ENCODE data around the gene ERN1. TPM values are rescaled to one million over a fixed set of nuclear protein-coding genes. Genes with fewer than 3 reads are reported as not detected.

ERN1 gene
- polyA plus RNA-seq, 3 donors, result 11.0 to 27.5 (median 13.7) TPM

GRCh38 chr17:64054304-64054703 lies 75.6 kb downstream of the ERN1 start:
- no peaks in the 10 kb centered on the region for H3K9me3 ChIP-seq (replicated peaks in 1 of 2; ENCODE audit: control insufficient read depth in 1 of 2, insufficient read depth in 1 of 2, low read length in 2 of 2)
- H3K4me2 ChIP-seq (replicated peaks; ENCODE audit: extremely low read depth, low read length, poor library complexity, severe bottlenecking), result no peak overlapping the region
- intact Hi-C loops (cut with micrococcal nuclease), result loop anchor here in 1 of 2 donors (2.0 kb wide), 1 partner anchor 52 kb away; no protein-coding TSS in a partner anchor
- Mint-ChIP-seq H3K27ac (peak overlapping the region in 1 of 7 donors; percentile 77), H3K36me3 (peaks cover 97 to 100% of the 10 kb centered on the region in 2 donors), H3K4me1 (peaks cover 2% of the 10 kb centered on the region), H3K27me3 (ENCODE audit: low read depth in 3 of 3) (peaks cover 0 to 2% (median 0%) of the 10 kb centered on the region in 3 donors), H3K9me3 (no peaks in the 10 kb centered on the region), H3K4me3 (no peak overlapping the region)
- no peak overlapping the region for H3K9ac ChIP-seq (ENCODE audit: insufficient read depth, low read length, poor library complexity, severe bottlenecking)
- H3K27ac ChIP-seq (ENCODE audit: low read depth in 1 of 2, low read length in 2 of 2), result peak overlapping the region in 1 of 2 donors; percentile 23
- H4K20me1 ChIP-seq (ENCODE audit: insufficient read depth, low read length), result no peaks in the 10 kb centered on the region
- WGBS (ENCODE audit: insufficient coverage), result 94% methylated on average over 12 of the region's 21 CpGs
- TF ChIP-seq CTCF (IDR thresholded peaks at IDR 0.05), result no peak
- DNase-seq, result no peak
- no peak overlapping the region for H2AFZ ChIP-seq (ENCODE audit: insufficient read depth, low read depth, low read length, poor library complexity, severe bottlenecking)
- peaks cover 92 to 100% of the 10 kb centered on the region in 2 donors for H3K36me3 ChIP-seq (replicated peaks in 1 of 2; ENCODE audit: control insufficient read depth in 1 of 2, insufficient read depth in 2 of 2, low read length in 2 of 2)
- H3K79me2 ChIP-seq (ENCODE audit: insufficient read depth, low read length), result no peaks in the 10 kb centered on the region
- no peaks in the 10 kb centered on the region for H3K27me3 ChIP-seq (ENCODE audit: control insufficient read depth in 2 of 2, insufficient read depth in 2 of 2, low read length in 2 of 2)
- no peak overlapping the region for H3K4me3 ChIP-seq (replicated peaks in 1 of 3; ENCODE audit: low read depth in 2 of 3, low read length in 3 of 3)
- H3K4me1 ChIP-seq (ENCODE audit: control insufficient read depth in 1 of 2, insufficient read depth in 2 of 2, low read length in 2 of 2), result no peaks in the 10 kb centered on the region

GRCh38 chr17:64053101-64053500 lies 76.8 kb downstream of the ERN1 start:
- no peak overlapping the region for H3K4me3 ChIP-seq (replicated peaks in 1 of 3; ENCODE audit: low read depth in 2 of 3, low read length in 3 of 3)
- WGBS (ENCODE audit: insufficient coverage), result 98% methylated on average over 8 of the region's 10 CpGs
- no peak for DNase-seq
- H4K20me1 ChIP-seq (ENCODE audit: insufficient read depth, low read length), result no peaks in the 10 kb centered on the region
- H3K79me2 ChIP-seq (ENCODE audit: insufficient read depth, low read length), result no peaks in the 10 kb centered on the region
- H3K9me3 ChIP-seq (replicated peaks in 1 of 2; ENCODE audit: control insufficient read depth in 1 of 2, insufficient read depth in 1 of 2, low read length in 2 of 2), result no peaks in the 10 kb centered on the region
- H3K4me3 Mint-ChIP-seq, result no peak overlapping the region
- H3K27ac ChIP-seq (ENCODE audit: low read depth in 1 of 2, low read length in 2 of 2), result no peak overlapping the region
- no peak overlapping the region for H2AFZ ChIP-seq (ENCODE audit: insufficient read depth, low read depth, low read length, poor library complexity, severe bottlenecking)
- H3K9me3 Mint-ChIP-seq, result no peaks in the 10 kb centered on the region
- no peaks in the 10 kb centered on the region for H3K27me3 Mint-ChIP-seq (ENCODE audit: low read depth in 3 of 3)
- TF ChIP-seq CTCF (IDR thresholded peaks at IDR 0.05), result no peak
- no peak overlapping the region for H3K9ac ChIP-seq (ENCODE audit: insufficient read depth, low read length, poor library complexity, severe bottlenecking)
- peaks cover 2% of the 10 kb centered on the region for H3K4me1 Mint-ChIP-seq
- H3K4me2 ChIP-seq (replicated peaks; ENCODE audit: extremely low read depth, low read length, poor library complexity, severe bottlenecking), result no peak overlapping the region
- peaks cover 94 to 100% of the 10 kb centered on the region in 2 donors for H3K36me3 Mint-ChIP-seq
- intact Hi-C loops (cut with micrococcal nuclease), result no loop called here
- H3K4me1 ChIP-seq (ENCODE audit: control insufficient read depth in 1 of 2, insufficient read depth in 2 of 2, low read length in 2 of 2), result no peaks in the 10 kb centered on the region
- H3K27ac Mint-ChIP-seq, result peak overlapping the region in 1 of 7 donors; percentile 80
- H3K27me3 ChIP-seq (ENCODE audit: control insufficient read depth in 2 of 2, insufficient read depth in 2 of 2, low read length in 2 of 2), result no peaks in the 10 kb centered on the region
- peaks cover 95 to 100% of the 10 kb centered on the region in 2 donors for H3K36me3 ChIP-seq (replicated peaks in 1 of 2; ENCODE audit: control insufficient read depth in 1 of 2, insufficient read depth in 2 of 2, low read length in 2 of 2)
